K562 (cell line): ENCODE measurements around the gene PPP1R15A. TPM values are rescaled to one million over a fixed set of nuclear protein-coding genes. Genes with fewer than 3 reads are reported as not detected.

Experiments used
- ATF7 ChIP-seq: fragments of 450-650 bp; IDR thresholded peaks from 2 replicates; pipeline ENCODE4 v1.7.1; 2014; ENCODE audit warnings: mild to moderate bottlenecking, moderate library complexity
- CHD2 ChIP-seq: IDR thresholded peaks from 2 replicates; pipeline ENCODE4 v1.6.1; 2011; ENCODE audit warnings: low read depth, low read length
- CREB5 ChIP-seq: fragments of 250-450 bp; sonication (Bioruptor Pico); IDR thresholded peaks from 2 replicates; pipeline ENCODE4 v1.5.0; 2020; ENCODE audit warnings: mild to moderate bottlenecking
- E2F1 ChIP-seq: sonication (generic); formaldehyde crosslinking; IDR thresholded peaks from 2 replicates; pipeline ENCODE4 v1.8.1; 2023; ENCODE audit warnings: mild to moderate bottlenecking, missing genetic modification reagents, moderate library complexity
- EGR1 ChIP-seq: fragments of 450-650 bp; conservative IDR thresholded peaks from 2 replicates; pipeline ENCODE4 v1.6.1; 2017; ENCODE audit warnings: mild to moderate bottlenecking
- HMG20A ChIP-seq: fragments of 450-650 bp; formaldehyde crosslinking; conservative IDR thresholded peaks from 2 replicates; pipeline ENCODE4 v1.4.0; 2020; ENCODE audit warnings: mild to moderate bottlenecking, mixed read lengths
- MXD1 ChIP-seq: fragments of 250-450 bp; sonication (Bioruptor Pico); IDR thresholded peaks from 2 replicates; pipeline ENCODE4 v1.8.0; 2021; ENCODE audit warnings: borderline replicate concordance, mild to moderate bottlenecking, moderate library complexity; ENCODE audit not compliant: poor library complexity, severe bottlenecking
- PHF20 ChIP-seq: fragments of 450-650 bp; IDR thresholded peaks from 2 replicates; pipeline ENCODE4 v1.6.1; 2018; ENCODE audit not compliant: partially characterized antibody
- RBM14 ChIP-seq: fragments of 200-400 bp; formaldehyde crosslinking; IDR thresholded peaks from 2 replicates; pipeline ENCODE4 v1.6.1; 2018; ENCODE audit warnings: low read depth, mild to moderate bottlenecking, low read length, moderate library complexity, borderline replicate concordance; ENCODE audit not compliant: insufficient read depth
- RFX7 ChIP-seq: fragments of 250-450 bp; sonication (Bioruptor Pico); IDR thresholded peaks from 2 replicates; pipeline ENCODE4 v1.5.1; 2021; ENCODE audit warnings: mild to moderate bottlenecking
- SPI1 ChIP-seq: IDR thresholded peaks from 2 replicates; pipeline ENCODE4 v1.6.1; 2011; ENCODE audit warnings: low read depth, low read length, control low read depth, borderline replicate concordance
- SREBF1 ChIP-seq: fragments of 150-350 bp; IDR thresholded peaks from 2 replicates; pipeline ENCODE4 v1.6.1; 2014; ENCODE audit warnings: antibody characterized with exemption, low read depth, low read length, borderline replicate concordance
- ZFP30 ChIP-seq: fragments of 250-450 bp; sonication (Bioruptor Pico); IDR thresholded peaks from 2 replicates; pipeline ENCODE4 v1.8.0; 2022; ENCODE audit warnings: moderate library complexity, mild to moderate bottlenecking, inconsistent platforms, borderline replicate concordance
- ZNF165 ChIP-seq: fragments of 250-450 bp; sonication (Bioruptor Pico); IDR thresholded peaks from 2 replicates; pipeline ENCODE4 v1.4.0; 2020; ENCODE audit warnings: borderline replicate concordance
- ZNF212 ChIP-seq: fragments of 450-650 bp; formaldehyde crosslinking; IDR thresholded peaks from 2 replicates; pipeline ENCODE4 v1.4.0; 2020; ENCODE audit warnings: mild to moderate bottlenecking
- ZNF444 ChIP-seq: fragments of 250-450 bp; sonication (Bioruptor Pico); IDR thresholded peaks from 2 replicates; pipeline ENCODE4 v1.4.0; 2020; ENCODE audit warnings: mild to moderate bottlenecking, moderate library complexity
- polyA plus RNA-seq, 8 experiments: library from polyadenylated mRNA; depleted of rRNA in 4 of 8; stranded (reverse) in 5 of 8; unstranded in 3 of 8; fragments of >200 nt; fragmentation: Nextera tagmentation in 2 of 8; fragmentation: Illumina TruSeq in 1 of 8; extraction: Ambion mirVana in 2 of 8; extraction: Trizol in 1 of 8; gene quantifications; 2 replicates each; pipeline versions ENCODE4 v1.2.1 to v1.2.3, GENCODE V29; 2011 to 2014; ENCODE audit warnings: inconsistent platforms in 1 of 8, missing spikeins in 1 of 8
- total RNA-seq, 7 experiments: library from RNA; depleted of rRNA in 6 of 7; stranded (reverse); fragments of >200 nt in 6 of 7; fragmentation: Illumina TruSeq in 2 of 7; extraction: Trizol in 2 of 7; gene quantifications; 2 replicates each; pipeline versions ENCODE4 v1.2.1 to v1.2.3, GENCODE V29; 2011 to 2021; ENCODE audit warnings: low replicate concordance in 1 of 7
- TF ChIP-seq, protein P1 (sequence below): fragments of 250-450 bp; sonication (Bioruptor Pico); IDR thresholded peaks from 2 replicates; pipeline ENCODE4 v1.4.0; 2020; ENCODE audit warnings: mild to moderate bottlenecking, moderate library complexity

Gene PPP1R15A
- total and polyA plus RNA-seq, 9 of the 15 experiments (the other 6 are each of a cell fraction or from before 2014, with no cell fraction given), result 0.42 to 73.7 (median 44.0) TPM

- TF ChIP-seq PHF20 (no peak), EGR1 (peak; percentile 63), SPI1 (peak; percentile 47; the same call in 1 of the 2 replicates), MXD1 (CRISPR knock-in tag) (no peak), RFX7 (CRISPR knock-in tag) (no peak), ZNF212 (CRISPR knock-in tag) (no peak), E2F1 (CRISPR knock-in tag) (no peak), ZNF165 (no peak), ATF7 (no peak), SREBF1 (no peak), ZFP30 (CRISPR knock-in tag) (no peak), CHD2 (no peak), ZNF444 (CRISPR knock-in tag) (no peak), CREB5 (no peak), HMG20A (CRISPR knock-in tag) (no peak), RBM14 (no peak)
- TF ChIP-seq, protein P1, sequence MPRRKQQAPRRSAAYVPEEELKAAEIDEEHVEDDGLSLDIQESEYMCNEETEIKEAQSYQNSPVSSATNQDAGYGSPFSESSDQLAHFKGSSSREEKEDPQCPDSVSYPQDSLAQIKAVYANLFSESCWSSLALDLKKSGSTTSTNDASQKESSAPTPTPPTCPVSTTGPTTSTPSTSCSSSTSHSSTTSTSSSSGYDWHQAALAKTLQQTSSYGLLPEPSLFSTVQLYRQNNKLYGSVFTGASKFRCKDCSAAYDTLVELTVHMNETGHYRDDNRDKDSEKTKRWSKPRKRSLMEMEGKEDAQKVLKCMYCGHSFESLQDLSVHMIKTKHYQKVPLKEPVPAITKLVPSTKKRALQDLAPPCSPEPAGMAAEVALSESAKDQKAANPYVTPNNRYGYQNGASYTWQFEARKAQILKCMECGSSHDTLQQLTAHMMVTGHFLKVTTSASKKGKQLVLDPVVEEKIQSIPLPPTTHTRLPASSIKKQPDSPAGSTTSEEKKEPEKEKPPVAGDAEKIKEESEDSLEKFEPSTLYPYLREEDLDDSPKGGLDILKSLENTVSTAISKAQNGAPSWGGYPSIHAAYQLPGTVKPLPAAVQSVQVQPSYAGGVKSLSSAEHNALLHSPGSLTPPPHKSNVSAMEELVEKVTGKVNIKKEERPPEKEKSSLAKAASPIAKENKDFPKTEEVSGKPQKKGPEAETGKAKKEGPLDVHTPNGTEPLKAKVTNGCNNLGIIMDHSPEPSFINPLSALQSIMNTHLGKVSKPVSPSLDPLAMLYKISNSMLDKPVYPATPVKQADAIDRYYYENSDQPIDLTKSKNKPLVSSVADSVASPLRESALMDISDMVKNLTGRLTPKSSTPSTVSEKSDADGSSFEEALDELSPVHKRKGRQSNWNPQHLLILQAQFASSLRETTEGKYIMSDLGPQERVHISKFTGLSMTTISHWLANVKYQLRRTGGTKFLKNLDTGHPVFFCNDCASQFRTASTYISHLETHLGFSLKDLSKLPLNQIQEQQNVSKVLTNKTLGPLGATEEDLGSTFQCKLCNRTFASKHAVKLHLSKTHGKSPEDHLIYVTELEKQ (CRISPR knock-in tag), result no peak
Observed at GRCh38 chr19:48874303-48875135, 2.3 kb downstream of the PPP1R15A start (continued).
